HG02571 (cell line): Measurements from ENCODE around the gene CARD10.

Experiments used
- ATAC-seq: cut with Tn5 transposase; IDR thresholded peaks from one replicate; pipeline ENCODE4 v1.9.1; 2021; ENCODE audit warnings: mild to moderate bottlenecking, moderate library complexity; ENCODE audit not compliant: unreplicated experiment

The CARD10 gene, protein sequence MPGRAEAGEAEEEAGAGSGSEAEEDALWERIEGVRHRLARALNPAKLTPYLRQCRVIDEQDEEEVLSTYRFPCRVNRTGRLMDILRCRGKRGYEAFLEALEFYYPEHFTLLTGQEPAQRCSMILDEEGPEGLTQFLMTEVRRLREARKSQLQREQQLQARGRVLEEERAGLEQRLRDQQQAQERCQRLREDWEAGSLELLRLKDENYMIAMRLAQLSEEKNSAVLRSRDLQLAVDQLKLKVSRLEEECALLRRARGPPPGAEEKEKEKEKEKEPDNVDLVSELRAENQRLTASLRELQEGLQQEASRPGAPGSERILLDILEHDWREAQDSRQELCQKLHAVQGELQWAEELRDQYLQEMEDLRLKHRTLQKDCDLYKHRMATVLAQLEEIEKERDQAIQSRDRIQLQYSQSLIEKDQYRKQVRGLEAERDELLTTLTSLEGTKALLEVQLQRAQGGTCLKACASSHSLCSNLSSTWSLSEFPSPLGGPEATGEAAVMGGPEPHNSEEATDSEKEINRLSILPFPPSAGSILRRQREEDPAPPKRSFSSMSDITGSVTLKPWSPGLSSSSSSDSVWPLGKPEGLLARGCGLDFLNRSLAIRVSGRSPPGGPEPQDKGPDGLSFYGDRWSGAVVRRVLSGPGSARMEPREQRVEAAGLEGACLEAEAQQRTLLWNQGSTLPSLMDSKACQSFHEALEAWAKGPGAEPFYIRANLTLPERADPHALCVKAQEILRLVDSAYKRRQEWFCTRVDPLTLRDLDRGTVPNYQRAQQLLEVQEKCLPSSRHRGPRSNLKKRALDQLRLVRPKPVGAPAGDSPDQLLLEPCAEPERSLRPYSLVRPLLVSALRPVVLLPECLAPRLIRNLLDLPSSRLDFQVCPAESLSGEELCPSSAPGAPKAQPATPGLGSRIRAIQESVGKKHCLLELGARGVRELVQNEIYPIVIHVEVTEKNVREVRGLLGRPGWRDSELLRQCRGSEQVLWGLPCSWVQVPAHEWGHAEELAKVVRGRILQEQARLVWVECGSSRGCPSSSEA

DNA sequence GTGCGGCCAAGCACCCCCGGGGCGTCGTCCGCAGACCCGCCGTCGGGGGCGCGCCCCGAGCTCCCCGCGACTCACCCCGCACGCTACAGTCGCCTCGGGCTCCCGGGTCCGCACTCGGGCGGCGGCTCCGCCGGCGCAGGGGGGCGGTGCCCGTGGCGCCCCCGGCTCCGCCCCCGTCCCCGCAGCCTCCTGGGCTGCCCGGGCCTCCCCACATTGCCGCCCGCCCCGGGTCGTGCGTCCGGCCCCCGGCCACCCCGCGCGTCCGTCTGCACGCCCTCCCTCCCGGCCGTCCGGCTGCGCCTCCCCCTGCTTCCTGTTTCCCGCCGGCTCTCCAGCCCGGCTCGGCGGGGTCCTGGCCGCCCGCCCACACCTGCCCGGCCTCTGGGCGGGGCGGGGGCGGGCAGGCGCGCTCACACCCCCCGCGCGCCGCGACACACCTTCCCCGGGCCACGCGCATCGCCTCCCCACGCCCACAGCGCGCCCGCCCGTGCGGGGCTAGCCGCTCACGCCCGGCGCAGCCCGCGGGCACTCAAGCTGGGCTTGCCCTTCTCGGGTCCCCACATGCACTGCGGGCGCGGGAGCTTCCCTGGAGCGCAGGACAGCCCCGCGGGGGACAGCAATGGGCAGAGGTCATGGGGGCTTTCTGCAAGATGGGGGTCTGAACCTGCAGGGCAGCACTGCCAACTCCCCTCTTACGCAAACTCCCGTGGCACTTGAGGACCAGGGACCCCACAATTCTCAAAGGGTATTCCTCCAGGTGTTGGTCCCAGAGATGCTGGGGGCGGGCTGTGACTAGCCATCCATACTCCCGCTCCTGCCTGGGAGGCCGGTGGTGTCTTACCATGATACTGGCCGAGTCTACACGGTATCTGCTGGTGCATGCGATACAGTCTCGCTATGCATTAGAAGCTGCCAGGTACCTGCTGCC lies at the start of gene CARD10:
Gene CARD10, minus strand, starts transcription at position 148 of the 928 bp plus-strand sequence. CDS start 215 bp downstream, outside the sequence.
- ATAC-seq = no peak

DNA sequence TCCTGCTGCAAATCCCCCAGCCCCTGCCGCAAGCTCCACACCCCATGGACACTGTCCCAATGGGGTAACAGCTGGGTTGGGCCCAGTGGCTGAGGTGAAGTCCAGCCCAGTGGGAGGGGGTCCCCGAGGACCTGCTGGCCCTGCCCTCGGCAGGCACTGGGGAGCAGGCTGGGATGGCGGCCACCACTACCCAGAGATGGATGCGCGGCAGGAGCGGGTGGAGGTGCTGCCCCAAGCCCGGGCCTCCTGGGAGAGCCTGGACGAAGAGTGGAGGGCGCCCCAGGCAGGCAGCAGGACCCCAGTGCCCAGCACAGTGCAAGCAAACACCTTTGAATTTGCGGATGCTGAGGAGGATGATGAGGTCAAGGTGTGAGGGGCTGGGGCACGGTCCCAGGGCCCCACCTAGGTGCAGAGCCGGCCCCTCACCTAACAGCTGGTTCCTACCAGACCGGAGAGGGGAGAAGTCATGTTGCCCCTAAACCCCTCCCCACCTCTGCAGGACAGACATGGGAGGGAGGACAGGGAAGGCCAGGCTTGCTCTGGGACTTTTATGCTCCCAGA lies 49.3 kb upstream of the CARD10 start:
- ATAC-seq = no peak

DNA sequence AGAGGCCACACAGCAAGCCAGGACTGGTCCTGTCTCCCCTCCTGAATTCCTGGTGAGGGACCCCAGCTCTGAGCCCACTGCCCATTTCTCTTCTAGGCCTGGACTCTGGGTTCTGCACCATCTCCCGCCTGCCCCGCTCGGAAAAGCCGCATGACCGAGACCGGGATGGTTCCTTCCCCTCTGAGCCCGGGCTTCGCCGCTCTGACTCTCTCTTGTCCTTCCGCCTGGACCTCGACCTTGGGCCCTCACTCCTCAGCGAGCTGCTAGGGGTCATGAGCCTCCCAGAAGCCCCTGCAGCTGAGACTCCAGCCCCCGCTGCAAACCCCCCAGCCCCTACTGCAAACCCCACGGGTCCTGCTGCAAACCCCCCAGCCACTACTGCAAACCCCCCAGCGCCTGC lies 48.8 kb upstream of the CARD10 start:
- ATAC-seq = no peak

DNA sequence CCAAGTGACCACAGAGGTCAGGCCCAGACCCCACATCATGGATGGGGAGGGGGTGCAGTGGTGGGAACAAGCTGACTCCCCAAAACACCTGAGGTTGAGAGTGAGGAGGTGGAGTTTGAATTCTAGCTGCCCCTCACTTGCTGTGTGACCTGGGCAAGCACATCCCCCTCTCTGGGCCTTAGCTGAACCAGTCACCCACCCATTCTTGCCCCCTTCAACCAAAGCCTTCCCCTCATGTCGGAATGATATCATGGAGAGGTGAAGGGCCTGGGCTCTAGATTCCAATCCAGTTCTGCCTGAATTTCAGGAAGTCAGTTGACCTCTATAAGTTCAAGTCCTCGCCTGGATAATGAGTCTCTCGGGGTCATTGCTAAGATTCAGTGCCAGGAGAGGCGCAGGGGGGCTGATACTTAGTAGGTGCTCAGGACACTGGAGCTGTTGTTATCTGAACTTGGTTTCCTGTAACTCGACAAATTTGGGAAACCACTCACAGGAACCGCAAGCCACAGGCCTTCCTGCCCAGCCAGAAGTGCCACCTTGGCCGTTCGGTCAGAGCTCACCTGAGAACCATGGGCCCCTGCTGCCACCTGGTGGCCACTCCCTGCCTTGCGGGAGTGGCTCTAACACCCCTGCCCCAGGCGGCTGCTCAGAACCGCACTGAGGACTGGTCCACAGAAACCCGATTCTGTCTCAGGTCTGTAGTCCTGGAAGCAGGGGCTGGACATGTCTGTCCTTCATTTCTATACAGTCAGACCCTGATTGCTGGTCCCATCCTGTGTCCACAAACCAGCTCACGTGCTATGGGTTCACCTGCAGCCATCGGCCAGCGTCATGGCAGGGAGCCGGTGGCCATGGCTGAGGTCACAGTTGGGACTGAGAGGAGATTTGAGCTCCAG lies 47.9 kb upstream of the CARD10 start:
- peak; percentile 74 for ATAC-seq

DNA sequence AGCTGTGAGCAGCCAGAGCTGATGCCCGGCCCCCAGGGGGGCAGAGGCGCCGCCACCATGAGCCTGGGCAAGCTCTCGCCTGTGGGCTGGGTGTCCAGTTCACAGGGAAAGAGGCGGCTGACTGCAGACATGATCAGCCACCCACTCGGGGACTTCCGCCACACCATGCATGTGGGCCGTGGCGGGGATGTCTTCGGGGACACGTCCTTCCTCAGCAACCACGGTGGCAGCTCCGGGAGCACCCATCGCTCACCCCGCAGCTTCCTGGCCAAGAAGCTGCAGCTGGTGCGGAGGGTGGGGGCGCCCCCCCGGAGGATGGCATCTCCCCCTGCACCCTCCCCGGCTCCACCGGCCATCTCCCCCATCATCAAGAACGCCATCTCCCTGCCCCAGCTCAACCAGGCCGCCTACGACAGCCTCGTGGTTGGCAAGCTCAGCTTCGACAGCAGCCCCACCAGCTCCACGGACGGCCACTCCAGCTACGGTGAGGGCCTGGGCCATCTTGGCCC lies 47.2 kb upstream of the CARD10 start:
- no peak for ATAC-seq

DNA sequence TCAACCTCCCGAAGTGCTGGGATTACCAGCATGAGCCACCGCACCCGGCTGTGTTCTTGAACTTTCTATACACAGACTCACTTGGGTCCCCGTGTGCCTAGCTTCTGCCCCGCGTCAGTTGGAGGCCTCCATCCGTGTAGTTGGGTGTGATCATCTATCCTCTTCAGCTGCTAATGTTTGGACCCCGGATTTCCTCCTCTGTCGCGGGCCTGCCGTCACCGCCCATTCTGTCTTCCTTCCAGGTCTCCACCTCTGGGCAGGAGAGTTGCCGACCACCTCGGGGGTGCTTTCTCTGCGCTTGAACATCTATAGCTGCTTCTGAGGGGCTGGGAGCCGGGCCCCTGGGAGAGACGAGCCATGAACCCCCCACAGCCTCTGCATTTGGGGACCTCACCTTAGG lies 46.6 kb upstream of the CARD10 start:
- ATAC-seq = no peak

DNA sequence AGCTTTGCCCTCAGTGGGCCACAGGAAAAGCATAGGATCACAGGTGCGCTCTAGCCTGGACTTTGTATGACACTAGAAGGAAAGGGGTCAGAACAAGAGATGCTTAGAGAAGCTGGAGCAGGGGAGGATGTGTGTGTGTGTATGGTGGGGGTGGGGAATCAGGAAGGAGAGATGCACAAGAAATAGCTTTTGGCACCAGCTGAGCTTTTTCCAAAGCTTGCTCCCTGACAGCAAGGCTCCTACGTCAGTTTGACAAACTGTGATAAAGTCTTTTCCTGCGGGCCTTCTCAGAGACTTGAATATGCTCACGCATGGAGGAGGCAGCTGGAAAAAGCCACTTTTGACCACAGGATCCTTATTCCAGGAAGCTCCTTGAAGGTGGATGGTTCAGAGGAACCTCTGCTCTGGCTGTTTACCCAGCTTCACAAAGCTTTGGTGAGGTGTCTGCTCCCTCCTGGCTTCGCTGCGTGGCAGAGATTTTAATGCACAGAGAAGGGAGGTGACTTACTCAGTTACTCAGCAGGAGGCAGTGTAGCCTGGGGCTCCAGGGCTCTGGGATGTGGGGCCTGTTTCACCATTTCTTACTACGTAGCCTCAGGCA lies 45.0 kb upstream of the CARD10 start:
- ATAC-seq = no peak

DNA sequence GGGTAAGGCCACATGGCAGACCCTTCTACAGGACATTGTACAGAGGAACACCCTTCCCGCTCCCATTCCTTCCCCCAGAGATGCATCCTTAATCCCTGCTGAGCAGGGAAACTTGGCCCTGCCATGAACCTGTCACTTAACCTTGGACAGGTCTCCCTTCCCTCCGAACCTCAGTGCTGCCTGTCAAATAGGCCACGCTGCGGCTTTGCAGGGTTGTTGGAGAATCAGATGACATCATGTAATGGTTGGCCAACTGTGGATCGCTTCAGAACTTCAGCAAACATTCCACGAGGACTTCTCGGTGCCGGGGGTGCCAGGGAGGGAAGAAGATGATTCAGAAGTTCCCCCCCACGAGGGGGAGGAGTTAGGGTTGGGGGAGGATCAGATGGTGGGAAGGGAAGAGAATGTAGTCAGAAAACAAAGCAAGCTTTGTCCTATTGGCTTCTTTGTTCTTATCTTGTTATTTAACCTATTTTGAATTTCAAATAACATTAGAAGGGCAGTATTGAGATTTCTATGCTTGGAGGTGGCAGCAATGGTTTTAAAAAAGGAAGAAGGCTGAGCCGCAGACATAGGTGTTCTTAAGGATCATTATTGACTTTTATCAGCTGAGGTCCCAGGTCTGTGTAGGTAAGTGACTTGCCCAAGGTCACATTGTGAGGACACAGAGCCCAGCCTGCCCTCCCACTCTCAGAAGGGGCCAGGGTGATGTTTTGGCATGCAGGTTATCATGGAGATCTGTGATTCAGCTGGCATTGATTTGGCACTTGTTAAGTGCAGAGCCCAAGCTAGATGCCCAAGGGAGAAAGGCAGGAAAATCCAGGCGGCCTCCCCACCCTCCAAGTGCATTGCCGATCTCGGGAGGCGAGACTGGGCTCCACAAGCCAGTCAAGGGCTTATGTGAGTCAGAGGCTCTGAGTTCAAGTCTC lies 44.2 kb upstream of the CARD10 start:
- no peak for ATAC-seq

DNA sequence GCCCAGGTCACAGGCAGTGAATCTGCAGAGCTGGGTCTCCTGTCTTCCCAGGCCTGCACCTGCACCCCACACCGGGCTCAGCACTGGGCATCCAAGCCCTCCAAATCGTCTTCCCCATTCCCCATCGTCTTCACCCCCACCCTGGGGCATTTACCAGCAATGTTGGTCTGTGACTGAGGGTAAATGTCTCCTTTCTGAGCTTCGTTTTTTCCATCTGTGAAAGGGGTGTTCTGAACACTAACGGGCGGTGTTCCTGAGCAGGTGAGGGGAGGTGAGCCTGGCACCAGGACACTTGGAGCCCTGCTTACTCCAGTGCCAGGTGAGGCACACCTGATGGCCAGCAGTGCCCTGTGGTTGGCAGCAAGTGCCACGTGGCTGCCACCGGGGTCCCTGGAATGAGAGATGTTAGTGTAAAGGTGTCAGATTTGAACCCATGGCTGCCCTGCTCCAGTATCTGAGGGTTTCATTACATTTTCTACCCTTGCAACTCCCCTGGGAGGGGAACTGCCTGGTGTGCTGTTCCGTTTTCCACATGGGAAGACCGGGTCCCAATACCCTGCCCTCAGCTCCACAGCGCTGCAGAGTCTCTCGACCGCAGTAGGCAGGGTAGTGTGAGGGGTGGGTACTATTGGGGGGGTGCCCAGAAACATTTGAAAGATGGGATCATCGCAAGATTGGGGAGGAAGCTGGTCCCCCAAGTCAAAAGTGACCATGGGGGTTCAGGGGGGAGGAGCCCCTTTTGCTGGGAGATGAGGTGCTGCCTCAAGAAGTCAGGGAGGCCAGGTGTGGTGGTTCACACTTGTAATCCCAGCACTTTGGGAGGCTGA lies 43.0 kb upstream of the CARD10 start:
- ATAC-seq = no peak

DNA sequence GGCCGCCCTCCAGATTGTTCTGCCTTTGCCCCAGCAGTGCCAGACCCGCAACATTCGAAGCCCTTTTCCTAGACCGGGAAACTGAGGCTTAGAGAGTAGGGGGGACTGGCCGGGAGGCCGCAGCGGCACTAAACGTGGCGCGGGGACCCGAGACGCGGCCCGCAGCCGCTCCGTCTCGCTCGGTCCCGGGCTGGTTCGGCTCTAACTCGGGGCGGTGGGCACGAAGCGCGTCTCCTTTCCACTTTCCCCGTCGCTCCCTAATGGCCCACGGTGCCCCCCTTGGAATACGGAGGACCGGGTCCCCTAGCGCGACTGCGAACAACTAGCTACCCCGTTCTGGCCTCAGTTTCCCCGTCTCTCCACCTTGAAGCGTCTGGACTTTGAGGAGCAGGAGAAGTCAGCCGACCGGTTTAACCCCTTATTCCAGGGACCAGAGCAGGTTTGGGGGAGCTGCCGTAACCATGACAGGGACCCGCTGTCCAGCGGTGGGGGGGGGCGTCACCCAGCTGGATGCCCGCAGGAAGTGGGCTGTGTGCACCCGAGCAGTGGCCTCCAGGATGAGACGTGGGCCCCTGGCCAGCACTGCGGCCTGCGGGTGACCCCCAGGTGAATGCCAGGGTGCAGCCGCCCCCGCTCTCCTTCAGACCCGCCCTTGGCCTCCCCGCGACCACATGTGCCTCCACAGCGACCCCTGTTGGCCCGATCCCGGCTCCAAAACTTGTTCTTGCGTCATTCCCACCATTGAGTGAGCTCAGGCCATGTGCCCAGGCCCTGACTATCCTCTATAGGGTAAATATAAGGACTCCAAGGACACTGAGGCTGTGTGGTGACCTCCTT lies 42.2 kb upstream of the CARD10 start:
- no peak for ATAC-seq

DNA sequence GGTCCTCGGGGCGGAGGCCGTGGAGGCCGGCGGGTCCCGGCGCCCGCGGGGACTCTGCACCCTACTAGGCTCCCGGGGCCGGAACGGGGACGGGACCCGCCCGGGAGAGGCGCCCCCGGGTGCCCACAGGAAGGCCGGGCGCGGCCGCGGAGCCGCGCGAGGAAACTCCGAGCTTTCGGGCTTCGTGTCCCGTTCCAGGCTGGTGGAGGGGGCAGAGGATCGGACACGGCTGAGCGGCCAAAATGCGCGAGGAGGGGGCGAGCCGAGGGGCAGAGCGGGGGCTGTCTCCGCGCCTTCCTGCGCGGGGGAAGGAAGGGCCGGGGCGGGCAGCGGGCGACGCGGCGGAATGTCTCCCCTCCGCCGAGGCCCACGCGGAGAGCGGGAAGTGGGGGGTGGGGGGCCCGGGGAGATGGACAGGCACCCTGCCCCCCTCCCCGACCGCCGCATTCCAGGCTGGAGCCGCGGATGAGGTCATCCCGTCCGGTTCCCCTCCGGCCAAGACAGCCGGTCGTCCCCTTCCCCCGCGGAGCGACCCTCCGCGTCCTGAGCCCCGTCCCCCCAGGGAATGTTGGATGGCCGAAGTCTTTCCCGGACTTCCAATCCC lies 41.5 kb upstream of the CARD10 start:
- no peak for ATAC-seq

DNA sequence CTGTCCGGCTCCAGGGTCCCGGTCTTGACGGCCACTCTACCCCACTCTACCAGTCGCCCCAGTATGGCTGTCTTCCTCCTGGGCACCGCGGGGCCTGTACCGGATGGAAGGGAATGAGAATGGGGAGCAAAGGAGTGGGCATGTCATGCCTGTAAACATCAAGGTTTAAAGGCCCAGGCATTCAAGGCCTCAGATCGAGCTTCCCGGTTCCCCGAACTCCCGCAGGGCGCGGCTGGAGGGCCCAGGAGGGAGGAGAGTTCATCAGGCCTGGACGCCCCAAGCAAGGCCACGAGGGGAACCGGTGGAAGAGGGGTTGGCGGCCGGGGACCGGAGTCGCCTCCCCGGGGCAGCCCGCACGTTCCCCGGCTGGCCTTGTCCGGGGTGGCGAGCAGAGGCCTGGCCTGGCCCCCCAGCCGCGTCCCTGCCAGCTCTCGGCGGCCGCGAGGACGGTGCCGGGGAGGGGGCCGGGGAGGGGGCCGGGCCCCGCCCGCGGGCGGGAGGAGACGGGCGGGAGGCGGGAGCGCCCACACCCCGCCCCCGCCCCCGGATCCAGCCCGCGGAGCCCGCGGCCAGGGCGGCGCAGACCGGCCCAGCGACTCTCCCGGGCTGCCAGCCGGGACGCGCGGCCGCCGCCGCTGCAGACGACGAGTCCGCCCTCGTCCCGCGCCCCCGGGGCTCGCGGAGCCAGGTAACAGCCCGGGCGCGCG lies 40.8 kb upstream of the CARD10 start, which contains the start of gene CDC42EP1:
Gene CDC42EP1, plus strand, starts transcription at position 580 of the 707 bp plus-strand sequence. CDS start 5,870 bp downstream, outside the sequence.
- ATAC-seq = no peak

DNA sequence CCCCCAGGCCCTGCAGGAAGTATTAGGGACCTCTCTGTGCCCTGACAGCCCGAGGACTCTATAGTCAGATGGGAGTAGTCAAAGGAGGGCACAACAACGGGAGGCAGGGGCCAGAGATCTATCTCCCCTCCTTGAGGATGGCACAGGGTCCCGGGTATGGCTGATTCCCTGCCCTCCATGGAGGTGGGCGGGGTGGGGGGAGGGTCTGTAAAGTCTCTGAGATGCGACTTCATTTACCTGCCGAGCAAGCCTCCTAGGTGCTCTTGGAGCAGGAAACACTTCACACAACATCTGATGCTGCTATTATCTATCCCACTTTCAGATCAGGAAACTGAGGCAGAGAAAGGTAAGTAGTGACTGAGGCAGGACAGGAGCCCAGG lies 40.3 kb upstream of the CARD10 start:
- no peak for ATAC-seq

DNA sequence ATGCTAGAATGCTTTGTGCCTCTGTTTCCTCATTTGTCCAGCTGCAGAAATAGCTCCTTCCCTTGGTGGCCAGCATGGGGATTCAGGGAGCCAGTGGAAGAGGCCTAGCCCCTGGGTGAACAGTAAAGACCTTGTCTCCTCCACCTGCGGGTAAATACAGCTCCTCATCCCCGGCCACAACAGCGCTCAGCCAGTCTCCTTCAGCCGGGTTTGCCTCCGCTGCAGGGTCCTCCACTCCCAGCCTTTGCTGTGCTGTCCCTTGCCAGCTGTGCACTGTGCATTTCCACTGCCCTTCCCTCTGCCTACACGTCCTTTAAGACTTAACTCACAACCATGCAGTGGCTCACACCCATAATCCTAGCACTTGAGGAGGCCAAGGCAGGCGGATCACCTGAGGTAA lies 39.6 kb upstream of the CARD10 start:
- ATAC-seq = no peak
